SK-N-SH (cell line): ENCODE results near the gene SAE1.

Source experiments
- CTCF ChIP-seq: fragments of 200-600 bp; sonication (generic); IDR thresholded peaks from 2 replicates; pipeline ENCODE4 v1.6.1; 2017; ENCODE audit warnings: antibody characterized with exemption, mild to moderate bottlenecking, moderate library complexity
- EP300 ChIP-seq, 2 experiments: IDR thresholded peaks; 2 replicates each; pipeline versions ENCODE4 v1.4.0 to v1.6.1; 2012; ENCODE audit warnings: borderline replicate concordance in 1 of 2, low read depth in 1 of 2, low read length in 1 of 2
- EZH2phosphoT487 ChIP-seq: fragments of 200-600 bp; sonication (generic); IDR thresholded peaks from 2 replicates; pipeline ENCODE4 v1.6.1; 2017; ENCODE audit warnings: low read depth, mixed run types, mild to moderate bottlenecking, antibody characterized with exemption, moderate library complexity, borderline replicate concordance
- GABPA ChIP-seq: IDR thresholded peaks from 2 replicates; pipeline ENCODE4 v1.4.0; 2012; ENCODE audit warnings: low read depth, mild to moderate bottlenecking
- GATA2 ChIP-seq: sonication (generic); formaldehyde crosslinking; IDR thresholded peaks from 2 replicates; pipeline ENCODE4 v1.5.0; 2020; ENCODE audit warnings: mild to moderate bottlenecking, missing genetic modification reagents
- JUND ChIP-seq: IDR thresholded peaks from 2 replicates; pipeline ENCODE4 v1.4.0; 2012
- MAX ChIP-seq: IDR thresholded peaks from 2 replicates; pipeline ENCODE4 v1.4.0; 2012; ENCODE audit warnings: low read depth
- MXI1 ChIP-seq: IDR thresholded peaks from 2 replicates; pipeline ENCODE4 v1.6.1; 2012; ENCODE audit warnings: mild to moderate bottlenecking, low read depth, low read length, improper control_type of control experiment
- POLR2AphosphoS5 ChIP-seq: IDR thresholded peaks from 2 replicates; pipeline ENCODE4 v1.6.1; 2012; ENCODE audit warnings: low read depth, low read length
- RCOR1 ChIP-seq: fragments of 150-350 bp; IDR thresholded peaks from 2 replicates; pipeline ENCODE4 v1.6.1; 2017; ENCODE audit warnings: antibody characterized with exemption, low read length
- REST ChIP-seq: IDR thresholded peaks from 2 replicates; pipeline ENCODE4 v1.6.1; 2012; ENCODE audit warnings: mild to moderate bottlenecking, low read depth, low read length, moderate library complexity
- RFX5 ChIP-seq: IDR thresholded peaks from 2 replicates; pipeline ENCODE4 v1.6.1; 2012; ENCODE audit warnings: mild to moderate bottlenecking, improper control_type of control experiment, low read length
- SIN3A ChIP-seq: IDR thresholded peaks from 2 replicates; pipeline ENCODE4 v1.6.1; 2012; ENCODE audit warnings: low read depth, mild to moderate bottlenecking, low read length, moderate library complexity, borderline replicate concordance
- YY1 ChIP-seq: IDR thresholded peaks from 2 replicates; pipeline ENCODE4 v1.4.0; 2012; ENCODE audit warnings: low read depth, mild to moderate bottlenecking

GRCh38 chr19:47112166-47112996, 18.3 kb upstream of the SAE1 start:
- peak; percentile 42; the same call in 1 of the 2 replicates for TF ChIP-seq MXI1
- no peak for TF ChIP-seq GATA2 (CRISPR knock-in tag)
- no peak for TF ChIP-seq SIN3A
- TF ChIP-seq JUND, result no peak
- no peak for TF ChIP-seq CTCF
- peak; percentile 87 for TF ChIP-seq MAX
- TF ChIP-seq YY1, result peak; percentile 94
- 0 out of 4 replicates have a peak, but pooled peaks of 1 of the 2 experiments have one; percentile 12 for TF ChIP-seq EP300 (IDR thresholded peaks at IDR 0.05; ENCODE audit: borderline replicate concordance in 1 of 2, low read depth in 1 of 2, low read length in 1 of 2)
- TF ChIP-seq GABPA, result peak; percentile 4; the same call in 1 of the 2 replicates
- peak; percentile 83 for TF ChIP-seq POLR2AphosphoS5
- no peak for TF ChIP-seq EZH2phosphoT487
- peak; percentile 44; the same call in 1 of the 2 replicates for TF ChIP-seq REST
- TF ChIP-seq RFX5, result no peak
- no peak for TF ChIP-seq RCOR1
